ENCODE data around the gene TTLL6. TPM values are rescaled to one million over a fixed set of nuclear protein-coding genes. Genes with fewer than 3 reads are reported as not detected.

TTLL6 gene
- total RNA-seq, 2 donors from 2014 or later: 0.26 TPM; not detected in 1

DNA sequence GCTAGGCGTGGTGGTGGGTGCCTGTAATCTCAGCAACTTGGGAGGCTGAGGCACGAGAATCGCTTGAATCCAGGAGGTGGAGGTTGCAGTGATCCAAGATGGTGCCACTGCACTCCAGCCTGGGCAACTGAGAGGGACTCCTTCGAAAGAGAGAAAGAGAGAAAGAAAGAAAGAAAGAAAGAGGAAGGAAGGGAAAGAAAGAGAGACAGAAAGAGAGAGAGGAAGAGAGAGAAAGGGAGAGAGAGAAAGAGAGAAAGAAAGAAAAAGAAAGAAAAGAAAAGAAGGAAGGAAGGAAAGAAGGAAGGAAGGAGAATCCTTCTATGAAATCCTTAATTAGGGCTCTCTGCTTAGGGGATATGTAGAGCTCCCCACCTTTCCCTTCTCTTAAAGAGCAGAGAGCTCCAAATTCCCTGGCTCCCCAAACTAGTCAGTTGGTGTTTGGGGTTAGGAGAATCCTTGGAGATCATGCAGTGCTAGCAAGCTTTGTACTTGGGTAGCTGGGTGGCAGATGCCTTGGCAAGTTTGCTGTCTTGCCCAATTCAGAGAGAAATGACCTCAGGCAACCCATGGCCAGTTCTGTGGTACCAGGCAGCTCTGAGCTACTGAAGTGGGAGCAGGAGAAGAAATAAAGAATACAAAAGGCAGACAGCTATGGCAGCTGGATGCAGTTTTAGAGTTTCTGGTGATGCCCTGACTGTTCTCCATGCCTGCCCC lies 79.5 kb downstream of the TTLL6 start:
- intact Hi-C loops (cut with DNase I): no loop called here

DNA sequence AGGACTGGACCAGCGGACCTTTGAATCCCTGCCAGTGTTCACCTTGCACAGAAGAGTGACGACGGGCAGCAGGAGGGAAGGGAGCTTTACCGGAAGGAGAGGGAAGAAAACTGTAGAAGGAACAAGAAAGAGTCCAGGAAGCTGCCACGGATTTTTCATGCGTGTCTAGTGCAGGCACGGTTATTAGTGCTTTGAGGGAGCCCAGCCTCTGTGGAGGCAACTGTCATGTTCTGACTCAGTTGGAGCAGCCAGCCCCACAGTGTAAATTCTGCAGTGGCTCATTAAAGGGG lies 82.0 kb downstream of the TTLL6 start:
- DNase-seq (no peak), ATAC-seq (no peak)
- Histone ChIP-seq H3K27ac (no peak overlapping the region), H3K36me3 (replicated peaks in 1 of 2; ENCODE audit: insufficient read depth in 1 of 2, low read depth in 2 of 2) (no peaks in the 10 kb centered on the region), H3K27me3 (peaks cover 0 to 41% of the 10 kb centered on the region in 2 donors), H3K4me3 (no peak overlapping the region), H3K4me1 (peaks cover 6% of the 10 kb centered on the region), H3K9me3 (no peaks in the 10 kb centered on the region)
- no peak for TF ChIP-seq POLR2A (IDR thresholded peaks at IDR 0.05)
- TF ChIP-seq, protein P1, sequence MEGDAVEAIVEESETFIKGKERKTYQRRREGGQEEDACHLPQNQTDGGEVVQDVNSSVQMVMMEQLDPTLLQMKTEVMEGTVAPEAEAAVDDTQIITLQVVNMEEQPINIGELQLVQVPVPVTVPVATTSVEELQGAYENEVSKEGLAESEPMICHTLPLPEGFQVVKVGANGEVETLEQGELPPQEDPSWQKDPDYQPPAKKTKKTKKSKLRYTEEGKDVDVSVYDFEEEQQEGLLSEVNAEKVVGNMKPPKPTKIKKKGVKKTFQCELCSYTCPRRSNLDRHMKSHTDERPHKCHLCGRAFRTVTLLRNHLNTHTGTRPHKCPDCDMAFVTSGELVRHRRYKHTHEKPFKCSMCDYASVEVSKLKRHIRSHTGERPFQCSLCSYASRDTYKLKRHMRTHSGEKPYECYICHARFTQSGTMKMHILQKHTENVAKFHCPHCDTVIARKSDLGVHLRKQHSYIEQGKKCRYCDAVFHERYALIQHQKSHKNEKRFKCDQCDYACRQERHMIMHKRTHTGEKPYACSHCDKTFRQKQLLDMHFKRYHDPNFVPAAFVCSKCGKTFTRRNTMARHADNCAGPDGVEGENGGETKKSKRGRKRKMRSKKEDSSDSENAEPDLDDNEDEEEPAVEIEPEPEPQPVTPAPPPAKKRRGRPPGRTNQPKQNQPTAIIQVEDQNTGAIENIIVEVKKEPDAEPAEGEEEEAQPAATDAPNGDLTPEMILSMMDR (IDR thresholded peaks at IDR 0.05): no peak
- intact Hi-C loops (cut with DNase I): no loop called here
- 8 to 13% methylated on average over 7 of the region's 7 CpGs for WGBS, 2 donors

More for the DNA sequence above, 79.5 kb downstream of the TTLL6 start:
- no peak for DNase-seq
- Histone ChIP-seq H3K27ac (no peak overlapping the region), H3K36me3 (replicated peaks in 1 of 2; ENCODE audit: insufficient read depth in 1 of 2, low read depth in 2 of 2) (no peaks in the 10 kb centered on the region), H3K4me3 (no peak overlapping the region), H3K9me3 (no peaks in the 10 kb centered on the region), H3K27me3 (peaks cover 0 to 29% of the 10 kb centered on the region in 2 donors), H3K4me1 (peaks cover 6% of the 10 kb centered on the region)
- 44 to 58% methylated on average over 4 of the region's 4 CpGs for WGBS, 2 donors
- no peak for ATAC-seq
- TF ChIP-seq POLR2A (IDR thresholded peaks at IDR 0.05): no peak
- TF ChIP-seq, protein P1 (IDR thresholded peaks at IDR 0.05): no peak

DNA sequence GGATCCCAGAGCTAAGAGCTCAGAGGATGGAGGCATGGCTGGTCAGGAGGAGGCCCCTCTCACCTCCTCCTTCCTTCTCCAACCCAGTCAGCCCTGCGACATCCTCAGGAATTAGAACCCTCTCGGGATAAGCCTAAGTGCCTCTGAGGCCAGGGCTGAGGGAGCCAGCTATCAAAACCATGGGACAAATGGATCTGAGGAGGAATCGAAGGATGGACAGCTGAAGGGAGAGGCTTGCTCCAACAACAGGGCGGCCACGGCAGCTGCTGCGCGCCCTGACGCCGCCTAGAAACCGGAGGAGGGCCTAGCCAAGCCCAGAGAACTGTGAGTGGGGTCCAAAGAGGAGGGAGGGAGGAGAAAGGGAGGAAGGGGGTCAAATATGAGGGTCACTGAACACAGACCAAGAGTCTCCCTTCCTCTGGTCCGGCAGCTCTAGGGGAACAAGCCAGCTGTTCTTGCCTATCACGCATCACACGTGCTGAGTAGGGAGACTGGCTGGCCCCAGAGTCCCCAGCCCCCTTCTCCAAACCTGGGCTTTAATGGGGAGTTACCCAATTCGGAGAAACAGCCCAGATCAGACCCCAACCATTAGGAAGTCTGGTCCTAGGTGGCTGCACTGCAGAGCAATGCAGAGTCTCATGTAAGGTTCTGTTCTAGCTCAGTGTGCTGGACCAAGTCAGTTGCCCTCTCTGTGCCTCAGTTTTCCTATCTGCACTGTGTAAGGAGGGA lies 82.5 kb downstream of the TTLL6 start:
- no peak for ATAC-seq
- Histone ChIP-seq H3K36me3 (replicated peaks in 1 of 2; ENCODE audit: insufficient read depth in 1 of 2, low read depth in 2 of 2) (no peaks in the 10 kb centered on the region), H3K4me1 (peaks cover 6% of the 10 kb centered on the region), H3K27me3 (peaks cover 0 to 46% of the 10 kb centered on the region in 2 donors), H3K27ac (no peak overlapping the region), H3K4me3 (no peak overlapping the region), H3K9me3 (no peaks in the 10 kb centered on the region)
- TF ChIP-seq POLR2A (IDR thresholded peaks at IDR 0.05): no peak
- 0 to 3% methylated on average over 10 to 14 of the region's 14 CpGs for WGBS, 2 donors
- no peak for DNase-seq
- intact Hi-C loops (cut with DNase I): no loop called here

DNA sequence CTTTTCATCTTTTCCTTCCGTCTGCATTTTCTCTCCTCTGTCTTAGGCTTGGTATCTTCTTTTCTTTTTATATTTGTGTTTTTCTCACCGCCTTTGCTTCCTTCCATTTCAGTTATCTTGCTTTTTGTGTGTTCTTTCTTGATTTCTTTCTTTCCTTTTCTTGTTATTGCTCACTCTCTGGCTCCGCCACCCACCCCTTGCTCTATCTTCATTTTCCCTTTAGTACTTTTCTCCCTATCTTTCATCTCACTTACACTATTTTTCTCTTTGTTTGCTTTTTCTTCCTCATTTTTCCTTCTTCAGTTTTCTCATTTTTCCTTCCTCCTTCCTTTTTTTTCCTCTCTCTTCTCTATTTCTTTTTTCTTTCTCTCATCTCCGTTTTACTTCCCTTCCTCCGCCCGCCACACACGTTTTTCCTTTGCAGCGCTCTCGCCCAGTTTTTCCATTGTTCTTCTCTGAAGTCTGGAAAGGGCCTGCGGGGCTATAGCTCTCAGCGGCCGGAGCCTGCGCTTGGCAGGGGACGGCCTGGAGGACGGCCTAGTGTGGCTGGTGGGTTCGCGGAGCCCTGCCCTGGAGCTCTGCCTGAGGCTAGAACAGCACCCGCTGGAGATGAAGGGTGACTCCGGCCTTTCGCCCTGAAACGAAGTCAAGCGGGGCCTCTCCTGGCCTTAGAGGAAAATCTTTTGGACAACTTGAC lies 83.2 kb downstream of the TTLL6 start:
- H3K4me3 ChIP-seq: no peak overlapping the region
- H3K4me1 ChIP-seq: peaks cover 9% of the 10 kb centered on the region
- 10 to 15% methylated on average over 19 to 22 of the region's 22 CpGs for WGBS, 2 donors
- no peak overlapping the region for H3K27ac ChIP-seq
- ATAC-seq: no peak
- H3K9me3 ChIP-seq: no peaks in the 10 kb centered on the region
- intact Hi-C loops (cut with DNase I): no loop called here
- H3K27me3 ChIP-seq: peaks cover 0 to 48% of the 10 kb centered on the region in 2 donors
- DNase-seq: no peak
- TF ChIP-seq, protein P1 (IDR thresholded peaks at IDR 0.05): no peak
- no peak for TF ChIP-seq POLR2A (IDR thresholded peaks at IDR 0.05)
- no peaks in the 10 kb centered on the region for H3K36me3 ChIP-seq (replicated peaks in 1 of 2; ENCODE audit: insufficient read depth in 1 of 2, low read depth in 2 of 2)

All from body of pancreas (tissue), 4 donors.